Tibial nerve (tissue), 4 donors: ENCODE measurements around the gene USH1G. TPM values are rescaled to one million over a fixed set of nuclear protein-coding genes. Genes with fewer than 3 reads are reported as not detected.

Source experiments
- DNase-seq, 2 donors: peaks; one replicate each; pipeline ENCODE4 v3.0.0-alpha.2; 2019; ENCODE audit warnings: low spot score in 2 of 2
- H3K27ac ChIP-seq, 4 donors: fragments of 200-600 bp; sonication (generic) in 3 of 4; one replicate each; pipeline ENCODE4 v1.5.1; 2017 to 2019; ENCODE audit warnings: mild to moderate bottlenecking in 1 of 4
- H3K27me3 ChIP-seq, 2 donors: fragments of 200-600 bp; sonication (generic) in 1 of 2; one replicate each; pipeline versions ENCODE4 v1.5.1 to v1.6.0; 2017 to 2019
- H3K36me3 ChIP-seq, 3 donors: fragments of 200-600 bp; sonication (generic); one replicate each; pipeline ENCODE4 v1.5.1; 2018 to 2019
- H3K4me1 ChIP-seq, 4 donors: fragments of 200-600 bp; sonication (generic) in 3 of 4; one replicate each; pipeline ENCODE4 v1.5.1; 2017 to 2019
- H3K4me3 ChIP-seq, 4 donors: fragments of 200-600 bp; sonication (generic) in 3 of 4; one replicate each; pipeline ENCODE4 v1.5.1; 2017 to 2019; ENCODE audit warnings: mild to moderate bottlenecking in 1 of 4, moderate library complexity in 1 of 4
- H3K9me3 ChIP-seq, 4 donors: fragments of 200-600 bp; sonication (generic) in 3 of 4; one replicate each; pipeline ENCODE4 v1.5.1; 2017 to 2019
- EP300 ChIP-seq, 2 donors: sonication (generic); formaldehyde crosslinking; IDR thresholded peaks; one replicate each; pipeline ENCODE4 v1.6.1; 2017; ENCODE audit warnings: antibody characterized with exemption in 2 of 2, mild to moderate bottlenecking in 1 of 2
- POLR2A ChIP-seq, 2 donors: fragments of 450-650 bp; IDR thresholded peaks; one replicate each; pipeline ENCODE4 v1.6.1; 2017; ENCODE audit warnings: antibody characterized with exemption in 2 of 2, mild to moderate bottlenecking in 2 of 2, moderate library complexity in 2 of 2
- WGBS, 2 donors: methylation state at CpG; one replicate each; pipeline ENCODE4 v1.1.5; 2018; 5-methylcytosine and 5-hydroxymethylcytosine counted together
- total RNA-seq, 4 donors: library from RNA; depleted of rRNA; stranded (reverse); fragments of >200 nt; gene quantifications; one replicate each; pipeline ENCODE4 v1.1.0, GENCODE V29; 2016
- TF ChIP-seq, protein P1 (sequence below), 5 experiments: fragments of 200-600 bp in 3 of 5; fragments of 450-650 bp in 2 of 5; sonication (generic) in 3 of 5; IDR thresholded peaks; one replicate each; pipeline ENCODE4 v1.5.1; 2016 to 2019; ENCODE audit warnings: antibody characterized with exemption in 5 of 5, mild to moderate bottlenecking in 3 of 5, moderate library complexity in 2 of 5

The USH1G gene
- total RNA-seq, 4 donors from 2014 or later: 0.87 TPM; not detected in 3

GRCh38 chr17:74890554-74890953, 32.5 kb downstream of the USH1G start:
- Histone ChIP-seq H3K27ac (no peak overlapping the region), H3K27me3 (peaks cover 0 to 60% of the 10 kb centered on the region in 2 donors), H3K4me3 (no peak overlapping the region), H3K36me3 (no peaks in the 10 kb centered on the region), H3K9me3 (no peaks in the 10 kb centered on the region), H3K4me1 (peaks cover 0 to 13% (median 9%) of the 10 kb centered on the region in 4 donors)
- DNase-seq: no peak
- no peak for TF ChIP-seq EP300 (IDR thresholded peaks at IDR 0.05)
- TF ChIP-seq, protein P1, sequence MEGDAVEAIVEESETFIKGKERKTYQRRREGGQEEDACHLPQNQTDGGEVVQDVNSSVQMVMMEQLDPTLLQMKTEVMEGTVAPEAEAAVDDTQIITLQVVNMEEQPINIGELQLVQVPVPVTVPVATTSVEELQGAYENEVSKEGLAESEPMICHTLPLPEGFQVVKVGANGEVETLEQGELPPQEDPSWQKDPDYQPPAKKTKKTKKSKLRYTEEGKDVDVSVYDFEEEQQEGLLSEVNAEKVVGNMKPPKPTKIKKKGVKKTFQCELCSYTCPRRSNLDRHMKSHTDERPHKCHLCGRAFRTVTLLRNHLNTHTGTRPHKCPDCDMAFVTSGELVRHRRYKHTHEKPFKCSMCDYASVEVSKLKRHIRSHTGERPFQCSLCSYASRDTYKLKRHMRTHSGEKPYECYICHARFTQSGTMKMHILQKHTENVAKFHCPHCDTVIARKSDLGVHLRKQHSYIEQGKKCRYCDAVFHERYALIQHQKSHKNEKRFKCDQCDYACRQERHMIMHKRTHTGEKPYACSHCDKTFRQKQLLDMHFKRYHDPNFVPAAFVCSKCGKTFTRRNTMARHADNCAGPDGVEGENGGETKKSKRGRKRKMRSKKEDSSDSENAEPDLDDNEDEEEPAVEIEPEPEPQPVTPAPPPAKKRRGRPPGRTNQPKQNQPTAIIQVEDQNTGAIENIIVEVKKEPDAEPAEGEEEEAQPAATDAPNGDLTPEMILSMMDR (IDR thresholded peaks at IDR 0.05): no peak
- no peak for TF ChIP-seq POLR2A (IDR thresholded peaks at IDR 0.05)
- 73 to 80% methylated on average over 7 of the region's 7 CpGs for WGBS, 2 donors

- H3K36me3 ChIP-seq: no peaks in the 10 kb centered on the region
- peaks cover 0 to 8% (median 6%) of the 10 kb centered on the region in 4 donors for H3K4me1 ChIP-seq
- no peaks in the 10 kb centered on the region for H3K9me3 ChIP-seq
- no peak for DNase-seq
- WGBS, 2 donors: 46% methylated on average over 9 to 13 of the region's 13 CpGs
- TF ChIP-seq, protein P1 (IDR thresholded peaks at IDR 0.05): no peak
- TF ChIP-seq EP300 (IDR thresholded peaks at IDR 0.05) (no peak), POLR2A (IDR thresholded peaks at IDR 0.05) (no peak)
- peaks cover 0 to 49% of the 10 kb centered on the region in 2 donors for H3K27me3 ChIP-seq
- H3K27ac ChIP-seq: no peak overlapping the region
- no peak overlapping the region for H3K4me3 ChIP-seq
These were observed 34.6 kb downstream of the USH1G start for GRCh38 chr17:74888469-74888868.

DNA sequence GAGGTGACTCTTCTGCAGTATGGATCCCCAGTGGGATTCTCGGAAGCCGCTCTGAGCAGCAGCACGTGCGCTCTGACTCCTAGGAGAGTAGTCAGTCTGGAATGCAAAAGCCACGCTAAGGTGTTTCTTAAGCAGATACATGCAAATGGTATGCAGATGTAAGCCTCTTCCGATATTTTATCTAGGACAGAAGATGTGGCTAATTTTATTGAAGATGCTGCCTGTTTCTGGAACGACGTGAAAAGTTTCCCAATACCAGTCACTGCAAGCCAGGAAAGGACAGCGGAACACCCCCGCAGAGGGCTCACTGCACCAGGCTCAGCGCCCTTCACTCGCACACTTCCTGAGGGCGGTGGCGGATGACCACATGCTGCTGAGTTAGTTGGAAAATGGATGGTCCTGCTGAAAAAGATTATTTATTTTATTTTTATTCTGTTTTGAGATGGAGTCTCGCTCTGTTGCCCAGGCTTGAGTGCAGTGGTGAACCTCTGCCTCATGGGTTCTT, 39.8 kb downstream of the USH1G start:
- Histone ChIP-seq H3K4me1 (peaks cover 0 to 3% (median 0%) of the 10 kb centered on the region in 4 donors), H3K9me3 (no peaks in the 10 kb centered on the region), H3K27me3 (peaks cover 0 to 38% of the 10 kb centered on the region in 2 donors), H3K27ac (no peak overlapping the region), H3K4me3 (no peak overlapping the region), H3K36me3 (no peaks in the 10 kb centered on the region)
- TF ChIP-seq POLR2A (IDR thresholded peaks at IDR 0.05): no peak
- no peak for TF ChIP-seq EP300 (IDR thresholded peaks at IDR 0.05)
- TF ChIP-seq, protein P1 (IDR thresholded peaks at IDR 0.05): no peak
- DNase-seq: no peak
- WGBS, 2 donors: 62 to 63% methylated on average over 15 of the region's 15 CpGs

DNA sequence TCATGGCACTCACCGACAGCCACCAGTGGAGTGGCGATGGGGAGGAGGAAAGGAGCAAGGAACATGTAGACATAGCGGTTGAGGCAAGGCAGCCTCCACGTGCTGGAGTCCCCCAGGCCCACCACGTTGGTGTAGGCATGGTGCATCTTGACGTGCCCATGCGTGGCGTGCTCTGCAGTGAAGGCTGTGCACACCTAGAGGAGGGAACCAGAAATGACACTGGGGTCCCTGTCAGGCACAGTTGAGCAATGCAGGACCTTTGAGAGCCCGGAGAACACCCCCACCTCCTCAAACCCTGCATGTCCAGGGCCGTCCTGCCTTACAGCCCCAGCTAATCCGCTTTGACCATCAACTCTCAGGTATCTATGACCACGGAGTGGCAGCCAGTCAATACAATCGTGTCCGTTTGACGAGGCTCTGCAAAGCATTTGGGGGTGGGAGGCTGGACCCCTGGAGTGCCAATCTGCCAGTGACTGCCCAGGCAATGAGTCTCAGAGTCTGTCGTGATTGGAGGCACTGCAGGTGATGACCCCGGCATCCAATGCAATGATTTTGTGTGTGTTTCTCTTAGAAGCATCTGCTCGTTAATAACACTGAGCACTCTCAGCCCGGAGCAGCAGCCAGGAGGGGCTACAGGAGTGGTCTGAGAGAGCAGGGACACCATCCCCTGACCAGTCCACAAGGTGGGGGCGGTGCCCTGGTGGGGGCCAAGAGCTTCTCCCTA, 40.4 kb downstream of the USH1G start:
- WGBS, 2 donors: 60 to 71% methylated on average over 19 to 20 of the region's 20 CpGs
- no peaks in the 10 kb centered on the region for H3K36me3 ChIP-seq
- H3K4me1 ChIP-seq: peaks cover 0 to 9% (median 0%) of the 10 kb centered on the region in 4 donors
- H3K27me3 ChIP-seq: peaks cover 0 to 39% of the 10 kb centered on the region in 2 donors
- no peak overlapping the region for H3K4me3 ChIP-seq
- no peak overlapping the region for H3K27ac ChIP-seq
- DNase-seq: no peak
- TF ChIP-seq EP300 (IDR thresholded peaks at IDR 0.05): no peak
- TF ChIP-seq, protein P1 (IDR thresholded peaks at IDR 0.05): no peak
- no peak for TF ChIP-seq POLR2A (IDR thresholded peaks at IDR 0.05)
- H3K9me3 ChIP-seq: no peaks in the 10 kb centered on the region

DNA sequence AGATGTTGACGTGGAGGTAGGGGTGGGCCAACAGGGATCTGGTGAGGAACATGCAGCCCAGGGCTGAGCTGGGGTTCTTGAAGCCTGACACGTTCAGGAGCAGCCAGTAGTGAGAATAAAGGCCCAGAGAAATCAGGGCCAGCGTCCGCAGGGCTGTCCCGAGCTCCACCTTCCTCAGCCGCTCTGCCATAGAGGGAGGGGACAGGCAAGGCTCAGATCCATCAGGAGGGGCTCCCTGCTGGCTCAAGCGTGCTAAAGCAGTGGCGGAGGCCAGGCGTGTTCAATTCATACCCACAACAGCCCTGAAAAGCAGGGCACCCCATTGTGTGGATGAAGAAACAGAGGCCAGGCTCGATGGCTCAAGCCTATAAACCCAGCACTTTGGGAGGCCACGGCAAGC, 42.0 kb downstream of the USH1G start:
- H3K27ac ChIP-seq: no peak overlapping the region

More for the DNA sequence above, 42.0 kb downstream of the USH1G start:
- Histone ChIP-seq H3K4me3 (no peak overlapping the region), H3K9me3 (no peaks in the 10 kb centered on the region), H3K36me3 (no peaks in the 10 kb centered on the region), H3K27me3 (peaks cover 0 to 33% of the 10 kb centered on the region in 2 donors), H3K4me1 (peaks cover 0 to 14% (median 0%) of the 10 kb centered on the region in 4 donors)
- TF ChIP-seq, protein P1 (IDR thresholded peaks at IDR 0.05): no peak
- TF ChIP-seq EP300 (IDR thresholded peaks at IDR 0.05) (no peak), POLR2A (IDR thresholded peaks at IDR 0.05) (no peak)
- DNase-seq: no peak
- WGBS, 2 donors: 59 to 64% methylated on average over 10 to 11 of the region's 11 CpGs
